HG03175 (cell line): ENCODE measurements around the gene NFAT5.
"Not testable (repeated sequence)": the region's sequence is repeated elsewhere in the genome, so short reads cannot be mapped to it uniquely, and the experiment has no call there.

ENCODE experiments used
- ATAC-seq: cut with Tn5 transposase; IDR thresholded peaks from one replicate; pipeline ENCODE4 v1.9.1; 2021; ENCODE audit warnings: mild to moderate bottlenecking, moderate library complexity; ENCODE audit not compliant: unreplicated experiment

NFAT5 gene

GRCh38 chr16:69727916-69728270 lies 162.1 kb downstream of the NFAT5 start:
- no peak for ATAC-seq

- not testable (repeated sequence) for ATAC-seq
Observed at GRCh38 chr16:69729030-69729429, 163.3 kb downstream of the NFAT5 start.

- ATAC-seq, result not testable (repeated sequence)
Observed at GRCh38 chr16:69731280-69731679, 165.5 kb downstream of the NFAT5 start.

- no peak for ATAC-seq
Observed at GRCh38 chr16:69732101-69732500, 166.3 kb downstream of the NFAT5 start.

- no peak for ATAC-seq
Observed at GRCh38 chr16:69741519-69741918, 175.8 kb downstream of the NFAT5 start.

- ATAC-seq, result no peak
Observed at GRCh38 chr16:69741951-69742904, 176.5 kb downstream of the NFAT5 start.

DNA sequence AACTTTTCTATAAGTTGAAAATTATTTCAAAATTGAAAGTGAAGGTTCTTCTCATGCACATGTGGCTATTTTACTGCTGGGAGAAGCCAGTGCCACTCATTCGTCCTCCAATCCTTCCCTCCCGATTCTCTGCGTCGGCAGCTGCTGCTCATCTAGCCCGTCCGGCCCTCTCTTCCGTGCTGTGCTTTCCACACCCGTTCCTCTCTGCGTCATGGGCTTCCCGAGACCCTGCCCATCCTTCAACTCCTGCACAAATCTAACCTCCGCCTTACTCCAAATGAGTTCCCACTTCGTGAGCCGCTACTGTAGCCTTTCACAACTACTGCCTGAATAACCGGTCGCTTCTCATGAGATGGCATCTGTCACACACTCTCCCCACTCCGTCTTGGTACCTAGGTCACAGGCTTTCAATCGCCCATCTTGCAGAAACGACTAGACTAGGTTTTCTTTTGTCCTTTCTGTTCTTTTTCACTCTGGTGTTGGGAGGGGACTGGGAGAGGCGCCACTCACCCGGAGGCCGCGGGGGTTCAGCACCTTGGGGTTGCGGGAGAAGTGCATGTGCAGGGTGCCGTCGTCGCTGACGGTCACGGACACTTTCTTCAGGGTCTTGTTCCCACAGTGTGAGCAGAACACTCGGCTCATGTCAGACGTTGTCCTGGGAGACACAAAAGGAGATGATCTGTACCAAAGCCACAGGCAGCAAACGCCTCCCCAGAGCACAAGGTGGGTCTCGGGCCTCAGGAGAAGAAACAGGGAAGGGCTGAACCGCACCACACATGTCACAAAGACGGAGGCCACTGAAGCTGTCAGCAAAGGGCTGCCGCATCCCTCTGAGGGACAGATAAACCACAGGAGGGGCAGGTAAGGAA lies 178.8 kb downstream of the NFAT5 start:
- no peak for ATAC-seq

DNA sequence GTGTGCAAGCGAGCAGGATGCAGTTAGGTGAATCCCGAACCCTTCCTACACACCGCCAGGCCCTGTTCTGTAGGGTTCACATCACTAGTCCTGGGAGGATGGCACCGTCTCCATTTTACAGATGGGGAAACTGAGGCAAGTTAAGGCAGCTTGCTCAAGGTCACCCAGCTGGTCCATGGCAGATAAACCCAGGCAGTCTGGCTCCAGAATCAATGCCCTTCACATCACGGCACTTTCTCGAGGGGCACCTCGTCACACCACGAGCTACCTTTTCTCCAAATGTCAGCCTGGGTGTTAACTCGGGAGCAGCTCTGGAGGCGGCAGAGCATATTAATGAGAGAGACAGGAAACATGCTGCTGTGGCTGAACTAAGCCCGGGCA lies 179.5 kb downstream of the NFAT5 start:
- no peak for ATAC-seq

DNA sequence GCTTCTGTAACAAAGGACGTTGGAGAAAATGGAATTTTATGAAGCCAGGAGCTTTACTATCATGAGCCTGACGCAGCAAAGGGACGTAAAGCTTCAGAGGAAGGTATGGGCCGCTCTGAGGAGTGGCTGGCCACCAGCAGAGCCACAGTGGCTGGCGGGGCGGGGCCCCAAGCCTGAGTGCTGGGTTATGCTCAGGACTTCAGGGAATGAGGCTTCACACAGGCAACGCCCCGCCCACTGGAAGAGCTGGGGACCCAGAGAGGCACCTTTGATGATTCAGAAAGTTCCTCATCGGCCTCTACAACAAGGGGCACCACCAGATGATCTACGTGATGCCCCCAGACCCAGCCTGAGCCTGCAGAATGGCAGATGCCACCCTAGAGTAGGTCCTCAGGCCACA lies 180.2 kb downstream of the NFAT5 start:
- ATAC-seq, result no peak

DNA sequence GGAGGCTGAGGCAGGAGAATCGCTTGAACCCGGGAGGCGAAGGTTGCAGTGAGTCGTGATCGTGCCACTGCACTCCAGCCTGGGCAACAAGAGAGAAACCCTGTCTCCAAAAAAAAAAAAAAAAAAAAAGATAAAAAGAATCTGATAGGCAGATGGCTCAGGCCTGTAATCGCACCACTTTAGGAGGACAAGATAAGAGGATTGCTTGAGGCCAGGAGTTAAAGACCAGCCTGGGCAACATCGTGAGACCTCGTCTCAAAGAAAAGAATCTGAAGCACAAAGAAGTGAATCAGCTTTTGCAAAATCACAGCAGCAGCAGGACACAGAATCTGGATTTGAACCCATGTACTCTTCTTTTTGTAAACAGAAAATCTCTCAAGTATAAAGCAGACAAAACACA lies 181.3 kb downstream of the NFAT5 start:
- ATAC-seq, result no peak

- ATAC-seq, result no peak
Observed at GRCh38 chr16:69748694-69749345, 183.1 kb downstream of the NFAT5 start.

- no peak for ATAC-seq
Observed at GRCh38 chr16:69754143-69754468, 188.3 kb downstream of the NFAT5 start.
